HepG2 (cell line): Measurements from ENCODE around the gene ZNF771. TPM values are rescaled to one million over a fixed set of nuclear protein-coding genes. Genes with fewer than 3 reads are reported as not detected.

Experiments
- ADNP ChIP-seq: sonication (generic); formaldehyde crosslinking; IDR thresholded peaks from 2 replicates; pipeline ENCODE4 v1.4.0; 2020; ENCODE audit warnings: missing genetic modification reagents
- ELF4 ChIP-seq: sonication (generic); formaldehyde crosslinking; IDR thresholded peaks from 2 replicates; pipeline ENCODE4 v1.5.0; 2020; ENCODE audit warnings: missing genetic modification reagents, mild to moderate bottlenecking, moderate library complexity, borderline replicate concordance
- JUND ChIP-seq: sonication (generic); formaldehyde crosslinking; IDR thresholded peaks from 2 replicates; pipeline ENCODE4 v1.8.0; 2022; ENCODE audit warnings: mild to moderate bottlenecking, missing genetic modification reagents
- LCORL ChIP-seq, 2 experiments: fragments of 450-650 bp in 1 of 2; sonication (generic) in 1 of 2; formaldehyde crosslinking in 1 of 2; IDR thresholded peaks; 2 replicates each; pipeline versions ENCODE4 v1.5.0 to v1.6.1; 2017 to 2020; ENCODE audit warnings: antibody characterized with exemption in 1 of 2, missing genetic modification reagents in 1 of 2
- MIER3 ChIP-seq: IDR thresholded peaks from 2 replicates; pipeline ENCODE4 v1.6.1; 2016; ENCODE audit warnings: missing compliant biosample characterization, borderline replicate concordance
- PCBP2 ChIP-seq: fragments of 200-400 bp; formaldehyde crosslinking; optimal IDR thresholded peaks from 2 replicates; pipeline ENCODE3; 2018; ENCODE audit warnings: low read length, low read depth; ENCODE audit not compliant: poor library complexity, severe bottlenecking
- POLR2AphosphoS2 ChIP-seq: IDR thresholded peaks from 2 replicates; pipeline ENCODE4 v1.6.1; 2011; ENCODE audit warnings: low read depth, low read length, improper control_type of control experiment
- PPARG ChIP-seq: conservative IDR thresholded peaks from 2 replicates; pipeline ENCODE4 v1.6.1; 2016; ENCODE audit warnings: missing biosample characterization, missing genetic modification reagents
- REL ChIP-seq: sonication (generic); formaldehyde crosslinking; conservative IDR thresholded peaks from 2 replicates; pipeline ENCODE4 v1.8.0; 2022; ENCODE audit warnings: mild to moderate bottlenecking, missing genetic modification reagents, moderate library complexity
- RFXANK ChIP-seq: IDR thresholded peaks from 2 replicates; pipeline ENCODE4 v1.6.1; 2016
- RORA ChIP-seq: sonication (generic); formaldehyde crosslinking; IDR thresholded peaks from 2 replicates; pipeline ENCODE4 v1.5.0; 2020; ENCODE audit warnings: mild to moderate bottlenecking, missing genetic modification reagents, moderate library complexity
- SALL2 ChIP-seq: sonication (generic); formaldehyde crosslinking; IDR thresholded peaks from 2 replicates; pipeline ENCODE4 v1.8.1; 2023; ENCODE audit warnings: mild to moderate bottlenecking, missing genetic modification reagents, inconsistent platforms
- SNAI1 ChIP-seq: sonication (generic); formaldehyde crosslinking; IDR thresholded peaks from 2 replicates; pipeline ENCODE4 v1.5.0; 2020; ENCODE audit warnings: mild to moderate bottlenecking, missing genetic modification reagents, borderline replicate concordance
- TOPORS ChIP-seq: sonication (generic); formaldehyde crosslinking; IDR thresholded peaks from 2 replicates; pipeline ENCODE4 v1.8.0; 2023; ENCODE audit warnings: mild to moderate bottlenecking, missing genetic modification reagents
- TRIM24 ChIP-seq: sonication (generic); formaldehyde crosslinking; IDR thresholded peaks from 2 replicates; pipeline ENCODE4 v1.8.0; 2022; ENCODE audit warnings: mild to moderate bottlenecking, missing genetic modification reagents
- ZMYM4 ChIP-seq: sonication (generic); formaldehyde crosslinking; IDR thresholded peaks from 2 replicates; pipeline ENCODE4 v1.8.1; 2023; ENCODE audit warnings: mild to moderate bottlenecking, missing genetic modification reagents
- ZNF367 ChIP-seq: sonication (generic); formaldehyde crosslinking; IDR thresholded peaks from 2 replicates; pipeline ENCODE4 v1.4.0; 2020; ENCODE audit warnings: missing genetic modification reagents, borderline replicate concordance
- ZNF441 ChIP-seq: sonication (generic); formaldehyde crosslinking; IDR thresholded peaks from 2 replicates; pipeline ENCODE4 v1.7.0; 2021; ENCODE audit warnings: missing genetic modification reagents, borderline replicate concordance
- ZNF619 ChIP-seq: sonication (generic); formaldehyde crosslinking; IDR thresholded peaks from 2 replicates; pipeline ENCODE4 v1.4.0; 2020; ENCODE audit warnings: mild to moderate bottlenecking, missing genetic modification reagents
- polyA plus RNA-seq, 8 experiments: library from polyadenylated mRNA; depleted of rRNA in 3 of 8; stranded (reverse) in 7 of 8; unstranded in 1 of 8; fragments of >200 nt; fragmentation: Illumina TruSeq in 4 of 8; extraction: Trizol in 4 of 8; gene quantifications; 2 replicates each; pipeline versions ENCODE4 v1.2.1 to v1.2.3, GENCODE V29; 2011 to 2016; ENCODE audit warnings: low read depth in 4 of 8, missing spikeins in 1 of 8, mixed read lengths in 1 of 8; ENCODE audit not compliant: insufficient read depth in 1 of 8
- total RNA-seq, 5 experiments: library from RNA; depleted of rRNA; stranded (reverse); fragments of >200 nt; fragmentation: Illumina TruSeq; extraction: Trizol; gene quantifications; 2 replicates each; pipeline ENCODE4 v1.2.3, GENCODE V29; 2016; ENCODE audit warnings: low read depth in 1 of 5
- TF ChIP-seq, protein P1 (sequence below): sonication (generic); formaldehyde crosslinking; IDR thresholded peaks from 2 replicates; pipeline ENCODE4; 2020; ENCODE audit warnings: missing genetic modification reagents, mild to moderate bottlenecking, borderline replicate concordance
- TF ChIP-seq, protein P2 (sequence below): sonication (generic); formaldehyde crosslinking; IDR thresholded peaks from 2 replicates; pipeline ENCODE4 v1.4.0; 2020; ENCODE audit warnings: missing genetic modification reagents
- TF ChIP-seq, protein P3 (sequence below): IDR thresholded peaks from 2 replicates; pipeline ENCODE4 v1.6.1; 2016; ENCODE audit warnings: mild to moderate bottlenecking, missing biosample characterization, missing genetic modification reagents
- TF ChIP-seq, protein P4 (sequence below): sonication (generic); formaldehyde crosslinking; IDR thresholded peaks from 2 replicates; pipeline ENCODE4 v1.4.0; 2020; ENCODE audit warnings: mild to moderate bottlenecking, missing genetic modification reagents

Gene ZNF771
- total and polyA plus RNA-seq, 2 of the 13 experiments (the other 11 are each of a cell fraction or from before 2014, with no cell fraction given) = 5.0 to 11.8 TPM

DNA sequence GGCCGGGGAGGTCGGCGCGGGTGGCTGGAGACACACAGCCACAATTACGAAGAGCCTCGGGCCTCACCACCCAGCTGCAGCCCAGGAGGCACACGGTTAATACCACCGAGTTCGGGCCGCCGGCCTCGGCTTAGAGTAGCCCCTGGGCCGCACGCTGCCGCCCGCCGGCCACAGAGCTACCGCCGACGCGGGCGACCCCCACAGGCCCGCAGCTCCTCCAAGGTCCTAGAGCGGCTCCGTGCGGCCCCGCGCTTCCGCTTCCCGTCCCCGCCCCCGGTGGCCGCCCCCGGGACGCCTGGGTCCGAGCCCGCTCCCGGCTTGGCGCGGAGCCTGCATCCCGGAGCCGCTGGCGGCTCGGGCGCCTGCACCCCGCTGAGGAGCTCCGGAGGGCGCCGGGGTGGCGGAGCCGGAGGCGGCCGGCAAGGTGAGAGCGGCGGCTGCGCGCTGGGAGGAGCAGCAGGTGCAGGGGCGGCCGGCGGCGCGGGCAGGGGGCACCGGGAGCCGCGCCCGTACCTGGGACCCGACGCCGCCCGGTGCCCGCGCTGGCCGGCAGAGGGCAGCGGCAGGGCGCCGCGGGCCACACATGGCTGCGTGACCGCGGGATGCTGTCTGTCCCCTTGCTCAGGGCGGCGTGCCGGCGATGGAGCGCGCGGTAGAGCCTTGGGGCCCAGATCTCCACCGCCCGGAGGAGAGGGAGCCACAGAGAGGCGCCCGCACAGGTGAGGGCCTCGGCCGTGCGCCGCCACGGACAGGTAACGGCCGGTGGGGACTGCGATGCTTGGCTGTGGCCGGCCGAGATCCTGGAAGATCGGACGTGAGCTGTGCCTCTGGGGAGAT, 12.0 kb upstream of the ZNF771 start, which contains the start of gene ZNF48 (continued):
- no peak for TF ChIP-seq LCORL (IDR thresholded peaks at IDR 0.05)
- TF ChIP-seq LCORL (CRISPR knock-in tag; IDR thresholded peaks at IDR 0.05) = peak; percentile 62; the same call in 1 of the 2 replicates
- no peak for TF ChIP-seq ADNP (CRISPR knock-in tag)
- TF ChIP-seq PPARG (CRISPR knock-in tag) = 0 out of 2 replicates have a peak, but pooled peaks have one; percentile 35
- TF ChIP-seq, protein P1, sequence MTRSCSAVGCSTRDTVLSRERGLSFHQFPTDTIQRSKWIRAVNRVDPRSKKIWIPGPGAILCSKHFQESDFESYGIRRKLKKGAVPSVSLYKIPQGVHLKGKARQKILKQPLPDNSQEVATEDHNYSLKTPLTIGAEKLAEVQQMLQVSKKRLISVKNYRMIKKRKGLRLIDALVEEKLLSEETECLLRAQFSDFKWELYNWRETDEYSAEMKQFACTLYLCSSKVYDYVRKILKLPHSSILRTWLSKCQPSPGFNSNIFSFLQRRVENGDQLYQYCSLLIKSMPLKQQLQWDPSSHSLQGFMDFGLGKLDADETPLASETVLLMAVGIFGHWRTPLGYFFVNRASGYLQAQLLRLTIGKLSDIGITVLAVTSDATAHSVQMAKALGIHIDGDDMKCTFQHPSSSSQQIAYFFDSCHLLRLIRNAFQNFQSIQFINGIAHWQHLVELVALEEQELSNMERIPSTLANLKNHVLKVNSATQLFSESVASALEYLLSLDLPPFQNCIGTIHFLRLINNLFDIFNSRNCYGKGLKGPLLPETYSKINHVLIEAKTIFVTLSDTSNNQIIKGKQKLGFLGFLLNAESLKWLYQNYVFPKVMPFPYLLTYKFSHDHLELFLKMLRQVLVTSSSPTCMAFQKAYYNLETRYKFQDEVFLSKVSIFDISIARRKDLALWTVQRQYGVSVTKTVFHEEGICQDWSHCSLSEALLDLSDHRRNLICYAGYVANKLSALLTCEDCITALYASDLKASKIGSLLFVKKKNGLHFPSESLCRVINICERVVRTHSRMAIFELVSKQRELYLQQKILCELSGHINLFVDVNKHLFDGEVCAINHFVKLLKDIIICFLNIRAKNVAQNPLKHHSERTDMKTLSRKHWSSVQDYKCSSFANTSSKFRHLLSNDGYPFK (CRISPR knock-in tag) = no peak
- TF ChIP-seq POLR2AphosphoS2 = no peak
- TF ChIP-seq ELF4 (CRISPR knock-in tag) = no peak
- no peak for TF ChIP-seq RORA (CRISPR knock-in tag)
- TF ChIP-seq ZNF367 (CRISPR knock-in tag) = no peak
- TF ChIP-seq PCBP2 = no peak
- peak; percentile 92 for TF ChIP-seq SALL2 (CRISPR knock-in tag)
- TF ChIP-seq, protein P2, sequence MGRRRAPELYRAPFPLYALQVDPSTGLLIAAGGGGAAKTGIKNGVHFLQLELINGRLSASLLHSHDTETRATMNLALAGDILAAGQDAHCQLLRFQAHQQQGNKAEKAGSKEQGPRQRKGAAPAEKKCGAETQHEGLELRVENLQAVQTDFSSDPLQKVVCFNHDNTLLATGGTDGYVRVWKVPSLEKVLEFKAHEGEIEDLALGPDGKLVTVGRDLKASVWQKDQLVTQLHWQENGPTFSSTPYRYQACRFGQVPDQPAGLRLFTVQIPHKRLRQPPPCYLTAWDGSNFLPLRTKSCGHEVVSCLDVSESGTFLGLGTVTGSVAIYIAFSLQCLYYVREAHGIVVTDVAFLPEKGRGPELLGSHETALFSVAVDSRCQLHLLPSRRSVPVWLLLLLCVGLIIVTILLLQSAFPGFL (CRISPR knock-in tag) = no peak
- TF ChIP-seq RFXANK (CRISPR knock-in tag) = no peak; the same call in 1 of the 2 replicates
- TF ChIP-seq ZNF619 (CRISPR knock-in tag) = no peak
- TF ChIP-seq, protein P3, sequence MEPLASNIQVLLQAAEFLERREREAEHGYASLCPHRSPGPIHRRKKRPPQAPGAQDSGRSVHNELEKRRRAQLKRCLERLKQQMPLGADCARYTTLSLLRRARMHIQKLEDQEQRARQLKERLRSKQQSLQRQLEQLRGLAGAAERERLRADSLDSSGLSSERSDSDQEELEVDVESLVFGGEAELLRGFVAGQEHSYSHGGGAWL = peak; percentile 92
- no peak for TF ChIP-seq SNAI1 (CRISPR knock-in tag)
- peak; percentile 76; the same call in 1 of the 2 replicates for TF ChIP-seq ZNF441
- 0 out of 2 replicates have a peak, but pooled peaks have one; percentile 35 for TF ChIP-seq JUND (CRISPR knock-in tag)
- TF ChIP-seq ZMYM4 (CRISPR knock-in tag) = peak; percentile 49; the same call in 1 of the 2 replicates
- TF ChIP-seq MIER3 (CRISPR knock-in tag) = peak; percentile 30; the same call in 1 of the 2 replicates
- no peak for TF ChIP-seq REL (CRISPR knock-in tag)
- TF ChIP-seq, protein P4, sequence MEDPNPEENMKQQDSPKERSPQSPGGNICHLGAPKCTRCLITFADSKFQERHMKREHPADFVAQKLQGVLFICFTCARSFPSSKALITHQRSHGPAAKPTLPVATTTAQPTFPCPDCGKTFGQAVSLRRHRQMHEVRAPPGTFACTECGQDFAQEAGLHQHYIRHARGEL (CRISPR knock-in tag) = 0 out of 2 replicates have a peak, but pooled peaks have one; percentile 1
- TF ChIP-seq TRIM24 (CRISPR knock-in tag) = no peak
- 0 out of 2 replicates have a peak, but pooled peaks have one; percentile 26 for TF ChIP-seq TOPORS (CRISPR knock-in tag)
